IPS-18a (cell line): Measurements from ENCODE around the gene CACNA1H.

ENCODE experiments used
- H3K27ac ChIP-seq: one replicate; pipeline ENCODE4 v1.5.1; 2013; ENCODE audit warnings: low read length
- H3K27me3 ChIP-seq: one replicate; pipeline ENCODE4 v1.6.1; 2013; ENCODE audit warnings: mild to moderate bottlenecking, low read length; ENCODE audit not compliant: control insufficient read depth, insufficient read depth
- H3K36me3 ChIP-seq: one replicate; pipeline ENCODE4 v1.6.1; 2013; ENCODE audit warnings: low read depth, low read length; ENCODE audit not compliant: control insufficient read depth
- H3K4me1 ChIP-seq: one replicate; pipeline ENCODE4 v1.6.1; 2013; ENCODE audit warnings: low read depth, low read length; ENCODE audit not compliant: control insufficient read depth
- H3K4me3 ChIP-seq: one replicate; pipeline ENCODE4 v1.5.1; 2013; ENCODE audit warnings: low read length
- H3K9ac ChIP-seq: one replicate; pipeline ENCODE4 v1.6.1; 2013; ENCODE audit warnings: mild to moderate bottlenecking, low read length, moderate library complexity
- H3K9me3 ChIP-seq: one replicate; pipeline ENCODE4 v1.6.1; 2013; ENCODE audit warnings: low read depth, low read length; ENCODE audit not compliant: control insufficient read depth

CACNA1H gene

DNA sequence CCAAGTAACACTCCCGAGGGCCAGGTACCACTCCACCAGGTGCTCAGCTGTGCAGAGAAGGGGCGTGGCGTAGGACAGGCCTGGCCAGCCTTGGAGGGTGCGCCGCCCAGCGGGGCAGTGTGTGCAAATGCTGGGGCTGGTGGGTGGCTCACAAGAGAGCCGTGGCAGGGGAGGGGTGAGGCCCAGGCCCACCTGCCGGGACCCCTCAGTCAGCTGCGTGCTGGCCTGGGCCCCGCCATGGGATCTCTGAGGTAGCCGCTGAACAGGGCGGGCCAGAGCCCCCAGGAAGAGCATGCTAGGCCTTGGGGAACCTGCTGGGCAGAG lies 63.4 kb downstream of the CACNA1H start:
- no peaks in the 10 kb centered on the region for H3K27me3 ChIP-seq
- no peaks in the 10 kb centered on the region for H3K9me3 ChIP-seq
- H3K4me3 ChIP-seq: no peak overlapping the region
- H3K9ac ChIP-seq: no peak overlapping the region
- no peak overlapping the region for H3K27ac ChIP-seq
- H3K36me3 ChIP-seq: peaks cover 15% of the 10 kb centered on the region
- no peaks in the 10 kb centered on the region for H3K4me1 ChIP-seq

DNA sequence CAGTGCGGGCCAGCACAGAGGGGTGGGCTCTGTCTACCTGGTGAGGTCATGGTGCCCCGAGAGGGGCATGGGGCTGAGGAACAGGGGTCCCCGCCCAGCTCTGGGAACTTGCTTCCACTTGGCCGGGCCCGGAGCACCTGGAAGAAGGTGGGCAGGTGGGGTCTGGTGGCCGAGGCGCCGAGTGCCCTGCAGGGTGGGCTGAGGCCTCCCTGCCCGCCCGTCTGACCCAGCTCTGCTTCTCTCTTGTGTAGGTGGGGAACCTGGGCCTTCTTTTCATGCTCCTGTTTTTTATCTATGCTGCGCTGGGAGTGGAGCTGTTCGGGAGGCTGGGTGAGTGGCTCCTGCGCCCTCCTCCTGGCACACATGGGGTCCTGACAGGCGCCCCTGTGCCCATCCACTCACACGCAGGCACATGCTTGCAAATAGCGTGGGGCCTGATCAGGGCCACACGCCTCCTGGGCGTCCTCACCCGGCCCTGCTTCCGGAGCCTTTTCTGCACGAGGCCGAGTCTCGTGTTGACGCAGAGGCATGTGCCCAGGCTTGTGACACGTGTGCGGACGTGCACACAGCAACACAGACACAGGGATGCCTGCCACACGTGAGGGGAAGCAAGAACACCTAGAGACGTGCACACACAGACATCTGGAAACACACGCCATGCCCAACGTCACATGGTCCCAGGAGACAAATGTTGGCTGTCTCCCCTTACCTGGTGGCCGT lies 63.9 kb downstream of the CACNA1H start:
- Histone ChIP-seq H3K27me3 (no peaks in the 10 kb centered on the region), H3K4me3 (no peak overlapping the region), H3K27ac (no peak overlapping the region), H3K36me3 (peaks cover 11% of the 10 kb centered on the region), H3K4me1 (no peaks in the 10 kb centered on the region), H3K9me3 (no peaks in the 10 kb centered on the region), H3K9ac (no peak overlapping the region)

DNA sequence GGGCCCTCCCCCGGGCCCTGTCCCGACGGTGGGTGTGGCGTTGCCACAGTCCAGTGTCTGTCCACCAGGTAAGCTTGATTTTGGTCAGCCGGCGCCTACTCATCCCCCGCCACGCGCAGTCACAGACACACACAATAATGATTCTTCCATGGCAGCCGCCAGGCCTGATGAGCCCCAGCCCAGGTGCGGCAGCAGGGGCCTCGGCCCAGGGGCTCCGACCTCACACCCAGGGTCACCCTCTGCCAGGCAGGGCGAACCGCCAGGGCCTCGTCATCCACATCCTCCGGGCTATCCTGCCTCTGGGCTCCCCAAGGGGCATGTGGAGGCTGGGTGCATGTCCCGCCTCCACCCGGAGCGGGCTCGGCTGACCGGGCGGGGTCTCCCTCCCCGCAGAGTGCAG lies 64.6 kb downstream of the CACNA1H start:
- no peak overlapping the region for H3K4me3 ChIP-seq
- no peaks in the 10 kb centered on the region for H3K4me1 ChIP-seq
- no peak overlapping the region for H3K9ac ChIP-seq
- H3K27me3 ChIP-seq: no peaks in the 10 kb centered on the region
- H3K36me3 ChIP-seq: peaks cover 11% of the 10 kb centered on the region
- H3K27ac ChIP-seq: no peak overlapping the region
- H3K9me3 ChIP-seq: no peaks in the 10 kb centered on the region

DNA sequence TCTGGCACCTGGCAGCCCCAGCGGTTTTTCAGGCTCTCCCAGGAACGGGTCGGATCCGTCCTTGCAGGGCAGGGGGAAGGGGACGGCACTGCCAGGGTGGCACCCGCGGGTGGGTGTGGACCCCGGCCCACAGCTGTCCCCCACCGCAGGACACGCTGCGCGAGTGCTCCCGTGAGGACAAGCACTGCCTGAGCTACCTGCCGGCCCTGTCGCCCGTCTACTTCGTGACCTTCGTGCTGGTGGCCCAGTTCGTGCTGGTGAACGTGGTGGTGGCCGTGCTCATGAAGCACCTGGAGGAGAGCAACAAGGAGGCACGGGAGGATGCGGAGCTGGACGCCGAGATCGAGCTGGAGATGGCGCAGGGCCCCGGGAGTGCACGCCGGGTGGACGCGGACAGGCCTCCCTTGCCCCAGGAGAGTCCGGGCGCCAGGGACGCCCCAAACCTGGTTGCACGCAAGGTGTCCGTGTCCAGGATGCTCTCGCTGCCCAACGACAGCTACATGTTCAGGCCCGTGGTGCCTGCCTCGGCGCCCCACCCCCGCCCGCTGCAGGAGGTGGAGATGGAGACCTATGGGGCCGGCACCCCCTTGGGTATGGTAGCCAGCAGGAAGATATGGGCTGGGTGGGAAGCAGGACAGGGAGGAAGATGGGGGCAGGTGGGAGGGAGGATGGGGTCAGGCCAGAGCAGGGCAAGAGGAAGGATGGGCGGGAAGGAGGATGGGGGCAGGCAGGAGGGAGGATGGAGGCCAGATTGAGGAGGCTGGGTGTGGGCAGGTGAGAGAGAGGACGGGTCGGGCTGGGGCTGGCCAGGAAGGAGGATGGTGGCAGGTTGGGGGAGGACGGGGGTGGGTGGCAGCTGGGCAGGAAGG lies 65.4 kb downstream of the CACNA1H start:
- Histone ChIP-seq H3K4me3 (no peak overlapping the region), H3K27ac (no peak overlapping the region), H3K27me3 (no peaks in the 10 kb centered on the region), H3K9ac (no peak overlapping the region), H3K36me3 (peaks cover 11% of the 10 kb centered on the region), H3K4me1 (no peaks in the 10 kb centered on the region), H3K9me3 (no peaks in the 10 kb centered on the region)

DNA sequence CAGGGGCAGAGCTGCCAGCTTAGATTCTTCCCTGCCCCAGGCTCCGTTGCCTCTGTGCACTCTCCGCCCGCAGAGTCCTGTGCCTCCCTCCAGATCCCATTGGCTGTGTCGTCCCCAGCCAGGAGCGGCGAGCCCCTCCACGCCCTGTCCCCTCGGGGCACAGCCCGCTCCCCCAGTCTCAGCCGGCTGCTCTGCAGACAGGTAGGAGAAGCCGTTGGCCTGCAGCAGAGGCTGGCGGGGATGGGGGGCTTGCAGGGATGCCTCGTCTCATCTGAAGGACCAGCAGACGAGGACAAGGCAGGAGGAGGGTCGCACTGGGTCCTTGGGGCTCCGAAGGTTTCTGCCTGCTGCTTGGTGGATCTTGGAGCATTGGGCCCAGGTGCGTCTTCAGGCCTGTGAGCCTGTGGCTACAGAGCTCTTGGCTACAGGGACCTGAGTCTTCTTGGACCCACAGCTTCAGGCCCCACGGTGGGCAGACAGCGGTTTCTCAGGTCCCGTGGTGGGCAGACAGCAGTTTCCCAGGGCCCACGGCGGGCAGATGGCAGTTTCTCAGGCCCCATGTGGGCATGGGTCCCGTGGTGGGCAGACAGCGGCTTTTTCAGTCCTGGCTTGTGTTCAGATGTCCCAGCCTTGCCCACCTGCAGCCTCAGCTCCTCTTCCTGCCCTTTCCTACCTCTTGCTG lies 66.2 kb downstream of the CACNA1H start:
- H3K27me3 ChIP-seq: no peaks in the 10 kb centered on the region
- H3K36me3 ChIP-seq: peaks cover 11% of the 10 kb centered on the region

DNA sequence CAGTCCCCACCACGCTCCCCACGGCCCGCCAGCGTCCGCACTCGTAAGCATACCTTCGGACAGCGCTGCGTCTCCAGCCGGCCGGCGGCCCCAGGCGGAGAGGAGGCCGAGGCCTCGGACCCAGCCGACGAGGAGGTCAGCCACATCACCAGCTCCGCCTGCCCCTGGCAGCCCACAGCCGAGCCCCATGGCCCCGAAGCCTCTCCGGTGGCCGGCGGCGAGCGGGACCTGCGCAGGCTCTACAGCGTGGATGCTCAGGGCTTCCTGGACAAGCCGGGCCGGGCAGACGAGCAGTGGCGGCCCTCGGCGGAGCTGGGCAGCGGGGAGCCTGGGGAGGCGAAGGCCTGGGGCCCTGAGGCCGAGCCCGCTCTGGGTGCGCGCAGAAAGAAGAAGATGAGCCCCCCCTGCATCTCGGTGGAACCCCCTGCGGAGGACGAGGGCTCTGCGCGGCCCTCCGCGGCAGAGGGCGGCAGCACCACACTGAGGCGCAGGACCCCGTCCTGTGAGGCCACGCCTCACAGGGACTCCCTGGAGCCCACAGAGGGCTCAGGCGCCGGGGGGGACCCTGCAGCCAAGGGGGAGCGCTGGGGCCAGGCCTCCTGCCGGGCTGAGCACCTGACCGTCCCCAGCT lies 67.3 kb downstream of the CACNA1H start:
- Histone ChIP-seq H3K36me3 (peaks cover 9% of the 10 kb centered on the region), H3K27me3 (peaks cover 1% of the 10 kb centered on the region), H3K9ac (no peak overlapping the region), H3K9me3 (no peaks in the 10 kb centered on the region), H3K27ac (no peak overlapping the region), H3K4me3 (no peak overlapping the region), H3K4me1 (no peaks in the 10 kb centered on the region)

More for the DNA sequence above, 66.2 kb downstream of the CACNA1H start:
- H3K9ac ChIP-seq: no peak overlapping the region
- no peak overlapping the region for H3K27ac ChIP-seq
- no peaks in the 10 kb centered on the region for H3K9me3 ChIP-seq
- H3K4me3 ChIP-seq: no peak overlapping the region
- H3K4me1 ChIP-seq: no peaks in the 10 kb centered on the region

DNA sequence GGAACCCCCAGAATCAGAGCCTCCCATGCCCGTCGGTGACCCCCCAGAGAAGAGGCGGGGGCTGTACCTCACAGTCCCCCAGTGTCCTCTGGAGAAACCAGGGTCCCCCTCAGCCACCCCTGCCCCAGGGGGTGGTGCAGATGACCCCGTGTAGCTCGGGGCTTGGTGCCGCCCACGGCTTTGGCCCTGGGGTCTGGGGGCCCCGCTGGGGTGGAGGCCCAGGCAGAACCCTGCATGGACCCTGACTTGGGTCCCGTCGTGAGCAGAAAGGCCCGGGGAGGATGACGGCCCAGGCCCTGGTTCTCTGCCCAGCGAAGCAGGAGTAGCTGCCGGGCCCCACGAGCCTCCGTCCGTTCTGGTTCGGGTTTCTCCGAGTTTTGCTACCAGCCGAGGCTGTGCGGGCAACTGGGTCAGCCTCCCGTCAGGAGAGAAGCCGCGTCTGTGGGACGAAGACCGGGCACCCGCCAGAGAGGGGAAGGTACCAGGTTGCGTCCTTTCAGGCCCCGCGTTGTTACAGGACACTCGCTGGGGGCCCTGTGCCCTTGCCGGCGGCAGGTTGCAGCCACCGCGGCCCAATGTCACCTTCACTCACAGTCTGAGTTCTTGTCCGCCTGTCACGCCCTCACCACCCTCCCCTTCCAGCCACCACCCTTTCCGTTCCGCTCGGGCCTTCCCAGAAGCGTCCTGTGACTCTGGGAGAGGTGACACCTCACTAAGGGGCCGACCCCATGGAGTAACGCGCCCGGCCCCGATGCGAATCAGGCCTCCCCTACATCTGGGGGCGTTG lies 68.1 kb downstream of the CACNA1H start:
- Histone ChIP-seq H3K4me3 (no peak overlapping the region), H3K4me1 (no peaks in the 10 kb centered on the region), H3K9ac (no peak overlapping the region), H3K27ac (no peak overlapping the region), H3K9me3 (no peaks in the 10 kb centered on the region), H3K27me3 (peaks cover 7% of the 10 kb centered on the region), H3K36me3 (peaks cover 7% of the 10 kb centered on the region)

DNA sequence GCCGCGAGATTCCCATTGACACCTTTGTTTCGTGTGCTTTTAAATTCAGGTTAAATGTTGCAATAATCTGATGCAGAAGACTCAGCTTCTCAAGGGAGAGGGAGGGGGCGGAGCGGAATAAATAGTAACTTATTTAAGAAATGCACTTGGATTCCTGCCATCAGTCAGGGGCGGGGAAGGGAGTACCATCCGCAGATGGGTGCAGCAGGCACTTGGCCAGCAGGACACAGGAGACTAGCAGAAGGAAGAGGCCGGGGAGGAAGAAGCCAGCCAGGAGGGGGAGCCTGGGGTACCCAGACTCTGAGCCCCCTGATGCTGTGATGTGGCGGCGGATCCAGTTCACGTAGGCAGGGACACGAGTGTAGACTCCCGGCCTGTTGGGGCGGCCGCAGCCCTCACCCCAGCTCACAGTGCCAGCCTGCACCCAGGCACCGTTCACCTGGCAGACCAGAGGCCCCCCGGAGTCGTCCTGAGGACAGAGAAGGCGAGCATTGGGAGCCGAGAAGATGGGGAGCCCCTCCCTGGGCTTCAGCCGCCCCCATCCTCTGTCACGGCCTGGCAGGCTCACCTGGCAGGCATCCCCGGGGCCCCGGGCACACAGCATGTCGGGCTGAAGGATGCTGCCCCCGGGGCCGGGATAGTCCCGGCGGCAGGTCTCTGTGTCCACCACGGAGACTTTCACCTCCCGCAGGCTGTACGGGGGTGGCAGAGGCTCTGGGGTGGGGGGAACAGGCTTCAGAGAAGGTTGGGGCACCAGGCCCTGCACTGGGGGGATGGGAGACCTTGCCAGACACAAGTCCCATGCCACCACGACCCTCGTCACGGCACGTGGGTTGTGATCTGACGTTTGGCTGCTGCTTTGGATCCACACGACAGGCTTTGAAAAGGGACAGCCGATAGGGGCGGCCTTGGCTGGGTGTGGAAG lies 69.0 kb downstream of the CACNA1H start:
- no peak overlapping the region for H3K4me3 ChIP-seq
- no peaks in the 10 kb centered on the region for H3K9me3 ChIP-seq
- H3K27me3 ChIP-seq: peaks cover 7% of the 10 kb centered on the region
- H3K9ac ChIP-seq: no peak overlapping the region
- H3K4me1 ChIP-seq: no peaks in the 10 kb centered on the region
- peaks cover 6% of the 10 kb centered on the region for H3K36me3 ChIP-seq
- no peak overlapping the region for H3K27ac ChIP-seq

DNA sequence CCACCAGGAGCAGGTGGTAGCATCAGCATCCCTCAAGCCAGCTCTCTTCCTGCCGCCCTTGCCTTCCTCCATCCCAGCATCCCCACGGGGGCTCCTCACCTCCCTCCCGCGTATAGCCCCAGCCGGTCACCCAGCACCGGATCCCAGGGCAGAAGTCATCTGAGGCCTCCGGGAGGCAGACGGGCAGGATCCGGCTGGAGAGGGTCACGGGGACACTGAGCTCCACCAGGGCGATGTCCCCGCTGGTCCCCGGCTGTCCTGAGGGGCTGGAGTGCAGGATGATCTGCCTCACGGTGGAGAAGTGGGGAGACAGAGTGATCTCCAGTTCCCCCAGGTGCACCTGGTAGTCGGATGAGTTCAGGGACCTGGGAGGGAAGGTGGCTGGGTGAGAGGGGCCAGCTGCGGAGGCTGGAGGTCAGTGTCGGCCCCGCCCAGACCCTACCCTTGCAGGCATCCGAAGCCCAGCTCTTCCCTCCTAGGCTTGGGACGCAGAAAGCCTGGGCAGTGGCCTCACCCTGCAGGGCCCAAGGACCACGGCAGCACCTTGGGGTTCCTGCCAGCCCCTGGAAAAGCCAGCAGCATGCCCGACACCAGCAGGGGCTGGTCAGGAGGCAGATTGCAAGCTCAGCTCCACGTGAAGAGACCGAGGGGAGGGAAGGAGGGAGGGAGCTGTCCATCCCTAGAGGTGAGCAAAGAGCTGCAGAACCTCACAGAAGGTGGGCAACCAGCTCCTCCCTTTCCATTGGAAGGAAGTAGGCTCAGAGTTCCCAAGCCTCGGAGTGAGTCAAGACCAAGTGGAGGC lies 69.8 kb downstream of the CACNA1H start:
- peaks cover 3% of the 10 kb centered on the region for H3K36me3 ChIP-seq
- peaks cover 7% of the 10 kb centered on the region for H3K27me3 ChIP-seq
- H3K9ac ChIP-seq: no peak overlapping the region
- no peaks in the 10 kb centered on the region for H3K4me1 ChIP-seq
- no peak overlapping the region for H3K4me3 ChIP-seq
- H3K9me3 ChIP-seq: no peaks in the 10 kb centered on the region
- H3K27ac ChIP-seq: no peak overlapping the region
